Measurements from ENCODE around the gene POLR1A. TPM values are rescaled to one million over a fixed set of nuclear protein-coding genes. Genes with fewer than 3 reads are reported as not detected.

POLR1A gene
- total and polyA plus RNA-seq, 9 donors: 4.7 to 43.9 (median 23.1) TPM

- H3K27me3 ChIP-seq: no peaks in the 10 kb centered on the region
- intact Hi-C loops (cut with DNase I): loop anchor here in 1 of 4 donors (5.0 kb wide), 1 partner anchor 324 kb away; no protein-coding TSS in a partner anchor
- peak overlapping the region; percentile 35 to 39 for H3K27ac ChIP-seq
- DNase-seq: no peak
- no peaks in the 10 kb centered on the region for H3K36me3 ChIP-seq
- H3K4me1 ChIP-seq (ENCODE audit: insufficient read depth): peaks cover 7% of the 10 kb centered on the region
- no peak overlapping the region for H3K4me3 ChIP-seq
- TF ChIP-seq, protein P1, sequence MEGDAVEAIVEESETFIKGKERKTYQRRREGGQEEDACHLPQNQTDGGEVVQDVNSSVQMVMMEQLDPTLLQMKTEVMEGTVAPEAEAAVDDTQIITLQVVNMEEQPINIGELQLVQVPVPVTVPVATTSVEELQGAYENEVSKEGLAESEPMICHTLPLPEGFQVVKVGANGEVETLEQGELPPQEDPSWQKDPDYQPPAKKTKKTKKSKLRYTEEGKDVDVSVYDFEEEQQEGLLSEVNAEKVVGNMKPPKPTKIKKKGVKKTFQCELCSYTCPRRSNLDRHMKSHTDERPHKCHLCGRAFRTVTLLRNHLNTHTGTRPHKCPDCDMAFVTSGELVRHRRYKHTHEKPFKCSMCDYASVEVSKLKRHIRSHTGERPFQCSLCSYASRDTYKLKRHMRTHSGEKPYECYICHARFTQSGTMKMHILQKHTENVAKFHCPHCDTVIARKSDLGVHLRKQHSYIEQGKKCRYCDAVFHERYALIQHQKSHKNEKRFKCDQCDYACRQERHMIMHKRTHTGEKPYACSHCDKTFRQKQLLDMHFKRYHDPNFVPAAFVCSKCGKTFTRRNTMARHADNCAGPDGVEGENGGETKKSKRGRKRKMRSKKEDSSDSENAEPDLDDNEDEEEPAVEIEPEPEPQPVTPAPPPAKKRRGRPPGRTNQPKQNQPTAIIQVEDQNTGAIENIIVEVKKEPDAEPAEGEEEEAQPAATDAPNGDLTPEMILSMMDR (IDR thresholded peaks at IDR 0.05): no peak
- TF ChIP-seq POLR2A (IDR thresholded peaks at IDR 0.05) (no peak), EP300 (IDR thresholded peaks at IDR 0.05) (no peak)
- H3K9me3 ChIP-seq: no peaks in the 10 kb centered on the region
- WGBS, 3 donors: 52 to 59% (median 57%) methylated on average over 7 of the region's 7 CpGs
Observed at GRCh38 chr2:86066007-86066578, 39.6 kb downstream of the POLR1A start.

- Histone ChIP-seq H3K4me1 (ENCODE audit: insufficient read depth) (peaks cover 7% of the 10 kb centered on the region), H3K4me3 (no peak overlapping the region), H3K27ac (peak overlapping the region; percentile 35 to 39), H3K36me3 (no peaks in the 10 kb centered on the region), H3K27me3 (no peaks in the 10 kb centered on the region), H3K9me3 (no peaks in the 10 kb centered on the region)
- peak in 1 of 5 donors; percentile 32 for DNase-seq
- TF ChIP-seq POLR2A (IDR thresholded peaks at IDR 0.05) (no peak), EP300 (IDR thresholded peaks at IDR 0.05) (no peak)
- TF ChIP-seq, protein P1 (IDR thresholded peaks at IDR 0.05): no peak
- 8 to 11% (median 8%) methylated on average over 5 of the region's 5 CpGs for WGBS, 3 donors
- intact Hi-C loops (cut with DNase I): loop anchor here in 1 of 4 donors (5.0 kb wide), 1 partner anchor 323 kb away; no protein-coding TSS in a partner anchor
Observed at GRCh38 chr2:86065512-86065911, 40.2 kb downstream of the POLR1A start.

GRCh38 chr2:86064006-86064405 lies 41.7 kb downstream of the POLR1A start:
- H3K27me3 ChIP-seq: no peaks in the 10 kb centered on the region
- H3K4me1 ChIP-seq (ENCODE audit: insufficient read depth): peaks cover 7% of the 10 kb centered on the region
- intact Hi-C loops (cut with DNase I): no loop called here
- TF ChIP-seq, protein P1 (IDR thresholded peaks at IDR 0.05): no peak
- TF ChIP-seq POLR2A (IDR thresholded peaks at IDR 0.05): no peak
- TF ChIP-seq EP300 (IDR thresholded peaks at IDR 0.05): no peak
- DNase-seq: no peak
- H3K4me3 ChIP-seq: no peak overlapping the region
- H3K36me3 ChIP-seq: no peaks in the 10 kb centered on the region
- 73 to 90% (median 80%) methylated on average over 2 of the region's 2 CpGs for WGBS, 3 donors
- H3K9me3 ChIP-seq: no peaks in the 10 kb centered on the region
- no peak overlapping the region for H3K27ac ChIP-seq

DNA sequence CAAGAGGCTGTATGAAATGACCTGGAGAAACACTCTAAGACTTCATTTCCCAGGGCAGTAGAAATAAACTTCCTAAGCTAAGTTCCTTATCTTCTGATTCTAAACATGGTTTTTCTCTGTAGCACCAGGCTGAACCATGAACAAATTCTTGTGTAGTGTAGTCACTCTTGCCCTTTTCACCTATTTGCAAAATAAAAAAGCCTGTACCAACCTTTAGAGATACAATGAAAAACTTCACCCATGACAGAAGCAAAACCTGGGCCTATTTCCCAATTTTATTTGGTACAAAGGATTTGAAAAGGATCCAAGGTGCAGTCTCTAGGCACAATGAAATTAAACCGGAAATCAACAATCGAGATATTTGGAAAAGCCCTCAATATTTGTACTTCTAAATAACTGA lies 43.6 kb downstream of the POLR1A start:
- Histone ChIP-seq H3K36me3 (no peaks in the 10 kb centered on the region), H3K9me3 (no peaks in the 10 kb centered on the region), H3K4me1 (ENCODE audit: insufficient read depth) (peaks cover 7% of the 10 kb centered on the region), H3K4me3 (no peak overlapping the region), H3K27ac (no peak overlapping the region), H3K27me3 (no peaks in the 10 kb centered on the region)
- no peak for DNase-seq
- 18 to 53% (median 37%) methylated on average over 2 of the region's 2 CpGs for WGBS, 3 donors
- TF ChIP-seq EP300 (IDR thresholded peaks at IDR 0.05) (no peak), POLR2A (IDR thresholded peaks at IDR 0.05) (no peak)
- TF ChIP-seq, protein P1 (IDR thresholded peaks at IDR 0.05): no peak
- intact Hi-C loops (cut with DNase I): no loop called here
